WTC11 (cell line): Measurements from ENCODE around the gene EIF5. TPM values are rescaled to one million over a fixed set of nuclear protein-coding genes. Genes with fewer than 3 reads are reported as not detected.

Source experiments
- ATAC-seq: fragments of 200-7000 bp; cut with Tn5 transposase; 2 replicates; pipeline ENCODE4 v1.10.0; 2021; ENCODE audit warnings: mild to moderate bottlenecking, moderate library complexity
- CTCF ChIA-PET: fragments of 300-600 bp; sonication (Branson Sonifier 250); formaldehyde crosslinking; loops from one replicate; lab custom pipeline; 2021; ENCODE audit warnings: antibody characterized with exemption; lab: Charles Lee
- POLR2A ChIA-PET: fragments of 350-600 bp; sonication (Branson Sonifier 250); formaldehyde crosslinking; loops from one replicate; lab custom pipeline; 2021; ENCODE audit warnings: antibody characterized with exemption; lab: Charles Lee
- DNase-seq: peaks from one replicate; pipeline ENCODE4 v3.0.0; 2021; ENCODE audit warnings: low spot score
- H3K27ac Mint-ChIP-seq: 2 replicates; pipeline ENCODE4 v1.8.0; 2021; ENCODE audit warnings: mixed read lengths
- H3K27me3 Mint-ChIP-seq: 2 replicates; pipeline ENCODE4 v1.8.0; 2021; ENCODE audit warnings: low read depth, mild to moderate bottlenecking, moderate library complexity, mixed read lengths
- H3K36me3 Mint-ChIP-seq: 2 replicates; pipeline ENCODE4 v1.8.0; 2021; ENCODE audit warnings: mixed read lengths
- H3K4me1 Mint-ChIP-seq: 2 replicates; pipeline ENCODE4 v1.8.0; 2022; ENCODE audit warnings: mixed read lengths
- H3K4me3 Mint-ChIP-seq: 2 replicates; pipeline ENCODE4 v1.8.0; 2021; ENCODE audit warnings: mild to moderate bottlenecking, moderate library complexity, mixed read lengths
- H3K9me3 Mint-ChIP-seq: 2 replicates; pipeline ENCODE4 v1.8.0; 2021; ENCODE audit warnings: mixed read lengths
- ATF6 ChIP-seq: sonication (generic); formaldehyde crosslinking; IDR thresholded peaks from 2 replicates; pipeline ENCODE4 v1.8.1; 2023; ENCODE audit warnings: mild to moderate bottlenecking, missing genetic modification reagents
- JAZF1 ChIP-seq: fragments of 250-450 bp; sonication (Bioruptor Pico); IDR thresholded peaks from 2 replicates; pipeline ENCODE4 v1.9.0; 2021; ENCODE audit warnings: moderate library complexity, mild to moderate bottlenecking, inconsistent platforms
- MLX ChIP-seq: sonication (generic); formaldehyde crosslinking; IDR thresholded peaks from 2 replicates; pipeline ENCODE4 v1.8.1; 2023; ENCODE audit warnings: mild to moderate bottlenecking, missing genetic modification reagents, moderate library complexity
- TEAD1 ChIP-seq: sonication (generic); formaldehyde crosslinking; IDR thresholded peaks from 2 replicates; pipeline ENCODE4 v1.8.0; 2022; ENCODE audit warnings: mild to moderate bottlenecking, missing genetic modification reagents
- ZNF219 ChIP-seq: sonication (generic); formaldehyde crosslinking; IDR thresholded peaks from 2 replicates; pipeline ENCODE4 v1.8.0; 2023; ENCODE audit warnings: missing genetic modification reagents, mild to moderate bottlenecking, borderline replicate concordance
- ZNF263 ChIP-seq: sonication (generic); formaldehyde crosslinking; IDR thresholded peaks from 2 replicates; pipeline ENCODE4 v1.8.1; 2022; ENCODE audit warnings: low read depth, mild to moderate bottlenecking, moderate library complexity, missing genetic modification reagents
- ZNF532 ChIP-seq: fragments of 250-450 bp; sonication (Bioruptor Pico); IDR thresholded peaks from 2 replicates; pipeline ENCODE4 v1.9.0; 2021; ENCODE audit warnings: mild to moderate bottlenecking, borderline replicate concordance
- total RNA-seq: library from RNA; stranded (reverse); gene quantifications from 3 replicates; pipeline ENCODE4 v1.2.3, GENCODE V29; 2021
- TF ChIP-seq, protein P1 (sequence below): sonication (generic); formaldehyde crosslinking; IDR thresholded peaks from 2 replicates; pipeline ENCODE4 v1.8.0; 2022; ENCODE audit warnings: missing genetic modification reagents
- TF ChIP-seq, protein P2 (sequence below): sonication (generic); formaldehyde crosslinking; IDR thresholded peaks from 2 replicates; pipeline ENCODE4 v1.8.1; 2023; ENCODE audit warnings: mild to moderate bottlenecking, missing genetic modification reagents
- TF ChIP-seq, protein P3 (sequence below): sonication (generic); formaldehyde crosslinking; IDR thresholded peaks from 2 replicates; pipeline ENCODE4 v1.8.0; 2022; ENCODE audit warnings: mild to moderate bottlenecking, missing genetic modification reagents
- TF ChIP-seq, protein P4 (sequence below): sonication (generic); formaldehyde crosslinking; IDR thresholded peaks from 2 replicates; pipeline ENCODE4 v1.8.1; 2022; ENCODE audit warnings: low read depth, mild to moderate bottlenecking, moderate library complexity, missing genetic modification reagents, borderline replicate concordance

EIF5 gene
- total RNA-seq, 1 experiment from 2014 or later = 282 TPM

- TF ChIP-seq, protein P1, sequence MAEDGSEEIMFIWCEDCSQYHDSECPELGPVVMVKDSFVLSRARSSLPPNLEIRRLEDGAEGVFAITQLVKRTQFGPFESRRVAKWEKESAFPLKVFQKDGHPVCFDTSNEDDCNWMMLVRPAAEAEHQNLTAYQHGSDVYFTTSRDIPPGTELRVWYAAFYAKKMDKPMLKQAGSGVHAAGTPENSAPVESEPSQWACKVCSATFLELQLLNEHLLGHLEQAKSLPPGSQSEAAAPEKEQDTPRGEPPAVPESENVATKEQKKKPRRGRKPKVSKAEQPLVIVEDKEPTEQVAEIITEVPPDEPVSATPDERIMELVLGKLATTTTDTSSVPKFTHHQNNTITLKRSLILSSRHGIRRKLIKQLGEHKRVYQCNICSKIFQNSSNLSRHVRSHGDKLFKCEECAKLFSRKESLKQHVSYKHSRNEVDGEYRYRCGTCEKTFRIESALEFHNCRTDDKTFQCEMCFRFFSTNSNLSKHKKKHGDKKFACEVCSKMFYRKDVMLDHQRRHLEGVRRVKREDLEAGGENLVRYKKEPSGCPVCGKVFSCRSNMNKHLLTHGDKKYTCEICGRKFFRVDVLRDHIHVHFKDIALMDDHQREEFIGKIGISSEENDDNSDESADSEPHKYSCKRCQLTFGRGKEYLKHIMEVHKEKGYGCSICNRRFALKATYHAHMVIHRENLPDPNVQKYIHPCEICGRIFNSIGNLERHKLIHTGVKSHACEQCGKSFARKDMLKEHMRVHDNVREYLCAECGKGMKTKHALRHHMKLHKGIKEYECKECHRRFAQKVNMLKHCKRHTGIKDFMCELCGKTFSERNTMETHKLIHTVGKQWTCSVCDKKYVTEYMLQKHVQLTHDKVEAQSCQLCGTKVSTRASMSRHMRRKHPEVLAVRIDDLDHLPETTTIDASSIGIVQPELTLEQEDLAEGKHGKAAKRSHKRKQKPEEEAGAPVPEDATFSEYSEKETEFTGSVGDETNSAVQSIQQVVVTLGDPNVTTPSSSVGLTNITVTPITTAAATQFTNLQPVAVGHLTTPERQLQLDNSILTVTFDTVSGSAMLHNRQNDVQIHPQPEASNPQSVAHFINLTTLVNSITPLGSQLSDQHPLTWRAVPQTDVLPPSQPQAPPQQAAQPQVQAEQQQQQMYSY (CRISPR knock-in tag) = no peak
These were observed 46.8 kb downstream of the EIF5 start (continued) for GRCh38 chr14:103380719-103381377.

DNA sequence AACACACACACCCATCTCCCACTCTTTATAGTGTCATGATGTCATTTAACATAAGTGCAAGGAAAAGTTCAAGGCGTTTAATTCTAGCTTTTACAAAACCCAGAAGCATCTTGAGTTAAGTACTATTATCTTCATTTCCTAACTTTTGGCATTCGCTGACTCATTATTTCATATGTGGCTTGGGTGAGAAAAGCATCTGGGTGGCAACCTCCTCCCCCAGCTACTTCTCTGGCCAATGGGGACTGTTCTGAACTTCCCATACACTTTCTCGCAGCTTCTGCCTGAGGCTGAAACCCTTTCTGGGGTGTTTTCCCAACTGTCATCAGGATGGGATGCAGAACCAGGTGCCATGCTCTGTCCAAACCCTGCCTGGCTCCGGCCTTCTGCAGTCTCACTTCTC lies 48.3 kb downstream of the EIF5 start:
- ATAC-seq (no peak), DNase-seq (no peak)
- peaks cover 22% of the 10 kb centered on the region for H3K27me3 Mint-ChIP-seq
- H3K36me3 Mint-ChIP-seq = peaks cover 2% of the 10 kb centered on the region; the same call in 1 of the 2 replicates
- H3K27ac Mint-ChIP-seq = no peak overlapping the region
- peaks cover 15% of the 10 kb centered on the region for H3K4me1 Mint-ChIP-seq
- H3K4me3 Mint-ChIP-seq = no peak overlapping the region
- ChIA-PET CTCF (interaction anchor here (1.4 kb wide), 1 partner anchor 48 kb away, joined by 4 read pairs; the partner anchor contains the start of gene EIF5), POLR2A (no interaction called here)
- peaks cover 5% of the 10 kb centered on the region for H3K9me3 Mint-ChIP-seq
- TF ChIP-seq, protein P1 (CRISPR knock-in tag) = no peak
- TF ChIP-seq, protein P2, sequence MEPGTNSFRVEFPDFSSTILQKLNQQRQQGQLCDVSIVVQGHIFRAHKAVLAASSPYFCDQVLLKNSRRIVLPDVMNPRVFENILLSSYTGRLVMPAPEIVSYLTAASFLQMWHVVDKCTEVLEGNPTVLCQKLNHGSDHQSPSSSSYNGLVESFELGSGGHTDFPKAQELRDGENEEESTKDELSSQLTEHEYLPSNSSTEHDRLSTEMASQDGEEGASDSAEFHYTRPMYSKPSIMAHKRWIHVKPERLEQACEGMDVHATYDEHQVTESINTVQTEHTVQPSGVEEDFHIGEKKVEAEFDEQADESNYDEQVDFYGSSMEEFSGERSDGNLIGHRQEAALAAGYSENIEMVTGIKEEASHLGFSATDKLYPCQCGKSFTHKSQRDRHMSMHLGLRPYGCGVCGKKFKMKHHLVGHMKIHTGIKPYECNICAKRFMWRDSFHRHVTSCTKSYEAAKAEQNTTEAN (CRISPR knock-in tag) = no peak
- TF ChIP-seq ZNF219 (CRISPR knock-in tag) = no peak
- TF ChIP-seq, protein P3, sequence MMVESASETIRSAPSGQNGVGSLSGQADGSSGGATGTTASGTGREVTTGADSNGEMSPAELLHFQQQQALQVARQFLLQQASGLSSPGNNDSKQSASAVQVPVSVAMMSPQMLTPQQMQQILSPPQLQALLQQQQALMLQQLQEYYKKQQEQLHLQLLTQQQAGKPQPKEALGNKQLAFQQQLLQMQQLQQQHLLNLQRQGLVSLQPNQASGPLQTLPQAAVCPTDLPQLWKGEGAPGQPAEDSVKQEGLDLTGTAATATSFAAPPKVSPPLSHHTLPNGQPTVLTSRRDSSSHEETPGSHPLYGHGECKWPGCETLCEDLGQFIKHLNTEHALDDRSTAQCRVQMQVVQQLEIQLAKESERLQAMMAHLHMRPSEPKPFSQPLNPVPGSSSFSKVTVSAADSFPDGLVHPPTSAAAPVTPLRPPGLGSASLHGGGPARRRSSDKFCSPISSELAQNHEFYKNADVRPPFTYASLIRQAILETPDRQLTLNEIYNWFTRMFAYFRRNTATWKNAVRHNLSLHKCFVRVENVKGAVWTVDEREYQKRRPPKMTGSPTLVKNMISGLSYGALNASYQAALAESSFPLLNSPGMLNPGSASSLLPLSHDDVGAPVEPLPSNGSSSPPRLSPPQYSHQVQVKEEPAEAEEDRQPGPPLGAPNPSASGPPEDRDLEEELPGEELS (CRISPR knock-in tag) = no peak
- TF ChIP-seq, protein P4, sequence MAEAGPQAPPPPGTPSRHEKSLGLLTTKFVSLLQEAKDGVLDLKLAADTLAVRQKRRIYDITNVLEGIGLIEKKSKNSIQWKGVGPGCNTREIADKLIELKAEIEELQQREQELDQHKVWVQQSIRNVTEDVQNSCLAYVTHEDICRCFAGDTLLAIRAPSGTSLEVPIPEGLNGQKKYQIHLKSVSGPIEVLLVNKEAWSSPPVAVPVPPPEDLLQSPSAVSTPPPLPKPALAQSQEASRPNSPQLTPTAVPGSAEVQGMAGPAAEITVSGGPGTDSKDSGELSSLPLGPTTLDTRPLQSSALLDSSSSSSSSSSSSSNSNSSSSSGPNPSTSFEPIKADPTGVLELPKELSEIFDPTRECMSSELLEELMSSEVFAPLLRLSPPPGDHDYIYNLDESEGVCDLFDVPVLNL (CRISPR knock-in tag) = no peak
- TF ChIP-seq ZNF532 = no peak
- TF ChIP-seq TEAD1 (CRISPR knock-in tag) = no peak
- no peak for TF ChIP-seq ZNF263 (CRISPR knock-in tag)
- TF ChIP-seq ATF6 = no peak
- TF ChIP-seq JAZF1 (CRISPR knock-in tag) = no peak
- TF ChIP-seq MLX (CRISPR knock-in tag) = no peak
